ENCODE data around the gene SLFN14. TPM values are rescaled to one million over a fixed set of nuclear protein-coding genes. Genes with fewer than 3 reads are reported as not detected.

The SLFN14 gene
- total RNA-seq, 1 donor from 2014 or later, result not detected

- Histone ChIP-seq H3K36me3 (ENCODE audit: control insufficient read depth, insufficient read depth, low read length) (no peaks in the 10 kb centered on the region), H3K4me3 (ENCODE audit: low read depth, low read length) (no peak overlapping the region), H3K27me3 (ENCODE audit: control insufficient read depth, insufficient read depth, low read length) (peaks cover 2% of the 10 kb centered on the region)
- TF ChIP-seq, protein P1, sequence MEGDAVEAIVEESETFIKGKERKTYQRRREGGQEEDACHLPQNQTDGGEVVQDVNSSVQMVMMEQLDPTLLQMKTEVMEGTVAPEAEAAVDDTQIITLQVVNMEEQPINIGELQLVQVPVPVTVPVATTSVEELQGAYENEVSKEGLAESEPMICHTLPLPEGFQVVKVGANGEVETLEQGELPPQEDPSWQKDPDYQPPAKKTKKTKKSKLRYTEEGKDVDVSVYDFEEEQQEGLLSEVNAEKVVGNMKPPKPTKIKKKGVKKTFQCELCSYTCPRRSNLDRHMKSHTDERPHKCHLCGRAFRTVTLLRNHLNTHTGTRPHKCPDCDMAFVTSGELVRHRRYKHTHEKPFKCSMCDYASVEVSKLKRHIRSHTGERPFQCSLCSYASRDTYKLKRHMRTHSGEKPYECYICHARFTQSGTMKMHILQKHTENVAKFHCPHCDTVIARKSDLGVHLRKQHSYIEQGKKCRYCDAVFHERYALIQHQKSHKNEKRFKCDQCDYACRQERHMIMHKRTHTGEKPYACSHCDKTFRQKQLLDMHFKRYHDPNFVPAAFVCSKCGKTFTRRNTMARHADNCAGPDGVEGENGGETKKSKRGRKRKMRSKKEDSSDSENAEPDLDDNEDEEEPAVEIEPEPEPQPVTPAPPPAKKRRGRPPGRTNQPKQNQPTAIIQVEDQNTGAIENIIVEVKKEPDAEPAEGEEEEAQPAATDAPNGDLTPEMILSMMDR (IDR thresholded peaks at IDR 0.05; ENCODE audit: insufficient read depth, low read length, severe bottlenecking), result peak; percentile 10
- FAIRE-seq (no peak), DNase-seq (ENCODE audit: low read depth) (no peak)
These were observed 4.9 kb downstream of the SLFN14 start for GRCh38 chr17:35555691-35556090.

DNA sequence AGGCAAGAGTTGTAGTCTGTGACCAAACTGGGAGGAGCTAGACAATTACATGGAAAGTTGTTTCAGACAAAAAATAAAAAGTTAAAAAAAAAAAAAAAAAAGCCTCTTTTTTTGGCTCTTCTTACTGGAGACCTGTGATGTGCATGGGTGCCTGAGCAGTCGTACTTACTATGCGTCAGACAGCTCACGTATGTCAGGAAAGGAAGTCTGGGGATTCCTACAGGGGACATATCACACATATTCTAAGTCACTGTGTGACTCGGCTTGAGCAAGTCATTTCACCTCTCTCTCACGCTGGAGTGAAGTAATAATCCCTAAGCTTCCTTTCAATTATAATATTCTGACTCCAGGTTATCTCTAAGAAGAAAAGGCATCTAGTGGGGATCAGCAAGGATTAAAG lies 6.0 kb downstream of the SLFN14 start:
- no peak overlapping the region for H3K4me3 ChIP-seq (ENCODE audit: low read depth, low read length)
- FAIRE-seq, result no peak
- H3K27me3 ChIP-seq (ENCODE audit: control insufficient read depth, insufficient read depth, low read length), result peaks cover 2% of the 10 kb centered on the region
- H3K36me3 ChIP-seq (ENCODE audit: control insufficient read depth, insufficient read depth, low read length), result no peaks in the 10 kb centered on the region
- DNase-seq (ENCODE audit: low read depth), result no peak
- TF ChIP-seq, protein P1 (IDR thresholded peaks at IDR 0.05; ENCODE audit: insufficient read depth, low read length, severe bottlenecking), result no peak

DNA sequence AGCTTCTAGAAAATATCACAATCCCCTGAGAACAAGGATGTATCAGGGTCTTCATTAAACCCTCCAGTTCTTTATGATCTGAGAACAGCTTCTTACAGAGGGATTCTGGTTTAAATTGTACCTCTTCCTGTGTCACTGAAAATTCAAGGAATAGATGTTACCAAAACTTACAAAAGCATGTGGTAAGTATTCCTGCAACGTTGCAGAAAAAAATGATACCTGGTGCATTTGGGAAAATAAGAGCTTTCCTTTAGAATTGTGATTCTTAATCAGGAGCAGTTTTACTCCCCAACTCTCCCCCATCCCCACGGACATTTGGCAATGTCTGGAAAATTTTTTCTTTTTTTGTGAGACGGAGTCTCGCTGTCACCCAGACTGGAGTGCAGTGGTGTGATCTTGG lies 7.3 kb downstream of the SLFN14 start:
- H3K27me3 ChIP-seq (ENCODE audit: control insufficient read depth, insufficient read depth, low read length), result peaks cover 2% of the 10 kb centered on the region
- no peak for DNase-seq (ENCODE audit: low read depth)
- no peak overlapping the region for H3K4me3 ChIP-seq (ENCODE audit: low read depth, low read length)
- H3K36me3 ChIP-seq (ENCODE audit: control insufficient read depth, insufficient read depth, low read length), result no peaks in the 10 kb centered on the region
- no peak for FAIRE-seq
- TF ChIP-seq, protein P1 (IDR thresholded peaks at IDR 0.05; ENCODE audit: insufficient read depth, low read length, severe bottlenecking), result no peak

DNA sequence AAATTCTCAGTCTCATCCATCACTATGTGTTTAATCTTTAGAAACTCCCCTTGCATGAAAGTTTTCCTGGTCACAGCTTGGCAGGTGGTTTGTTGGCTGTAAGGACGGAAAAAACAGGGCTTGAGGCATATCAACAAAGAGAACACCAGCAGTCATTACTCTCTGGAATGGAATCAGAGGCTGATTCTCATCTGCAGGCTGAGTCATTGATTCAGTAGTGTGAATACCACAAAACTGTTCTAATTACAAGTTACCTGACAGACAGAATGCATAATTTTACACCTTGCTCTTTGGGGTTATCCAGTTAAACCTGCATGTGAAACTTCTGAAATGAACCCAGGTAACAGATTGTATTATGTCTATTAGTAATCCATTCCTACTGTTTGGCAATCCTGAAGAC lies 11.6 kb downstream of the SLFN14 start:
- Histone ChIP-seq H3K36me3 (ENCODE audit: control insufficient read depth, insufficient read depth, low read length) (no peaks in the 10 kb centered on the region), H3K4me3 (ENCODE audit: low read depth, low read length) (no peak overlapping the region), H3K27me3 (ENCODE audit: control insufficient read depth, insufficient read depth, low read length) (peaks cover 5% of the 10 kb centered on the region)
- peak; percentile 30 for DNase-seq (ENCODE audit: low read depth)
- no peak for FAIRE-seq
- TF ChIP-seq, protein P1 (IDR thresholded peaks at IDR 0.05; ENCODE audit: insufficient read depth, low read length, severe bottlenecking), result no peak

- peak; percentile 94 for FAIRE-seq
- H3K27me3 ChIP-seq (ENCODE audit: control insufficient read depth, insufficient read depth, low read length), result peaks cover 5% of the 10 kb centered on the region
- no peak overlapping the region for H3K4me3 ChIP-seq (ENCODE audit: low read depth, low read length)
- no peak for DNase-seq (ENCODE audit: low read depth)
- H3K36me3 ChIP-seq (ENCODE audit: control insufficient read depth, insufficient read depth, low read length), result no peaks in the 10 kb centered on the region
- TF ChIP-seq, protein P1 (IDR thresholded peaks at IDR 0.05; ENCODE audit: insufficient read depth, low read length, severe bottlenecking), result no peak
These were observed 12.3 kb downstream of the SLFN14 start for GRCh38 chr17:35548208-35548810.

DNA sequence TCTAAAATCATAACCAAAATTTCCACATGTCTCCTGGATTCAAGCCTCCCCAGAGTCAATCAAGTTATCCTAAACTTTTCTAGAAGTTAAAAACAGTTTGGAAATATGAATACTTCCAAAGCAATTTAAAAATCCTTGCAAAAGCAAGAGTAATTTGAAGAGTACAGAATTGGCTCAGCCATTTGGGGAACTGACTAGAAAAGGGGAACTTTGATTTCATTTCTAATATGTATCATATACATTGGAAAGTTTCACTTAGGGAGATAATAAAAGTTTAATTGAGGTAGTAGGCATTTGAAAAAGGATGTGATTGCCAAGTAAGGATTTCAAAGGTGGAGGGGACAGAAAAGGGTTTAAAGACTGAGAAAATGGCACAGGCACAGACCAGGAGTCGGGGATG lies 14.1 kb downstream of the SLFN14 start:
- H3K27me3 ChIP-seq (ENCODE audit: control insufficient read depth, insufficient read depth, low read length), result peaks cover 3% of the 10 kb centered on the region

More for the DNA sequence above, 14.1 kb downstream of the SLFN14 start:
- FAIRE-seq, result no peak
- TF ChIP-seq, protein P1 (IDR thresholded peaks at IDR 0.05; ENCODE audit: insufficient read depth, low read length, severe bottlenecking), result no peak
- Histone ChIP-seq H3K36me3 (ENCODE audit: control insufficient read depth, insufficient read depth, low read length) (no peaks in the 10 kb centered on the region), H3K4me3 (ENCODE audit: low read depth, low read length) (no peak overlapping the region)
- DNase-seq (ENCODE audit: low read depth), result no peak

Measured in bronchial epithelial cell (primary cell).